Suprapubic skin (tissue), 4 donors: Measurements from ENCODE around the gene RBM33. TPM values are rescaled to one million over a fixed set of nuclear protein-coding genes. Genes with fewer than 3 reads are reported as not detected.

Experiments
- DNase-seq, 2 donors: peaks; one replicate each; pipeline ENCODE4 v3.0.0-alpha.2; 2019; ENCODE audit warnings: low spot score in 2 of 2
- H3K27ac ChIP-seq: fragments of 200-600 bp; sonication (generic); one replicate; pipeline ENCODE4 v1.5.1; 2019
- H3K27me3 ChIP-seq: fragments of 200-600 bp; sonication (generic); one replicate; pipeline ENCODE4 v1.5.1; 2019
- H3K36me3 ChIP-seq: fragments of 200-600 bp; sonication (generic); one replicate; pipeline ENCODE4 v1.5.1; 2019
- H3K4me1 ChIP-seq: fragments of 200-600 bp; sonication (generic); one replicate; pipeline ENCODE4 v1.5.1; 2019
- H3K4me3 ChIP-seq: fragments of 200-600 bp; sonication (generic); one replicate; pipeline ENCODE4 v1.5.1; 2019; ENCODE audit warnings: mild to moderate bottlenecking
- H3K9me3 ChIP-seq: fragments of 200-600 bp; sonication (generic); one replicate; pipeline ENCODE4 v1.5.1; 2019
- EP300 ChIP-seq: sonication (generic); formaldehyde crosslinking; IDR thresholded peaks from one replicate; pipeline ENCODE4 v1.6.1; 2017; ENCODE audit warnings: antibody characterized with exemption
- POLR2A ChIP-seq, 2 donors: fragments of 450-650 bp; IDR thresholded peaks; one replicate each; pipeline ENCODE4 v1.6.1; 2017; ENCODE audit warnings: antibody characterized with exemption in 2 of 2, mild to moderate bottlenecking in 2 of 2, moderate library complexity in 2 of 2
- POLR2AphosphoS5 ChIP-seq, 3 donors: sonication (generic); formaldehyde crosslinking; IDR thresholded peaks; one replicate each; pipeline ENCODE4 v1.6.1; 2017; ENCODE audit warnings: antibody characterized with exemption in 3 of 3
- WGBS: methylation state at CpG from one replicate; pipeline ENCODE4 v1.1.5; 2018; 5-methylcytosine and 5-hydroxymethylcytosine counted together
- total RNA-seq, 4 donors: library from RNA; depleted of rRNA; stranded (reverse); fragments of >200 nt; gene quantifications; one replicate each; pipeline ENCODE4 v1.1.0, GENCODE V29; 2016
- TF ChIP-seq, protein P1 (sequence below), 2 donors: fragments of 200-600 bp in 1 of 2; fragments of 450-650 bp in 1 of 2; sonication (generic) in 1 of 2; IDR thresholded peaks; one replicate each; pipeline ENCODE4 v1.5.1; 2016 to 2019; ENCODE audit warnings: antibody characterized with exemption in 2 of 2, mild to moderate bottlenecking in 1 of 2, moderate library complexity in 1 of 2

RBM33 gene
- total RNA-seq, 4 donors from 2014 or later, result 37.4 to 121 (median 58.2) TPM

- H3K4me1 ChIP-seq, result no peaks in the 10 kb centered on the region
- H3K27ac ChIP-seq, result no peak overlapping the region
- WGBS, result 91% methylated on average over 20 of the region's 20 CpGs
- no peaks in the 10 kb centered on the region for H3K27me3 ChIP-seq
- H3K4me3 ChIP-seq, result no peak overlapping the region
- H3K9me3 ChIP-seq, result no peaks in the 10 kb centered on the region
- DNase-seq, result no peak
- TF ChIP-seq POLR2AphosphoS5 (IDR thresholded peaks at IDR 0.05) (no peak), EP300 (no peak), POLR2A (IDR thresholded peaks at IDR 0.05) (no peak)
- peaks cover 52% of the 10 kb centered on the region for H3K36me3 ChIP-seq
These were observed 137.0 kb downstream of the RBM33 start for GRCh38 chr7:155781433-155781832.

DNA sequence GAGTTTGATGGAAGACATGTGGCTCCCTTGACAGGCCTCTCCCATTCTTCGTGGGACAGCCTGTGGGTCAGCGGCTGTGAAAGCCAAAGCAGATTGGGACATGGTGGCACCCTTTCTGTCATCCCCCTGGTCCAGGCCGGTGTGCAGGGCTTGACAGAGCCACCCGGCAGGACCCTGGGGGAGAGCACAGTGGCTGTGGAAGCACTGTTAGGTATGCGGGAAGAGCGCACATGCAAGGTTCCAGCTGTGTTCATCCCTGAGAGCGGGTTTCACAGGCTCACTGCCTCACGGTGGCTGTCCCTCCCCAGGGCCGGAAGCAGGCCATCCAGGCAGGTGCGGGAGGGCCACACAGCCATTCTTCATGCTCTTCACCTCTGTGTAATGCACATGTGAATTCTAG, 138.0 kb downstream of the RBM33 start:
- H3K36me3 ChIP-seq, result peaks cover 44% of the 10 kb centered on the region
- WGBS, result 96% methylated on average over 10 of the region's 10 CpGs
- peaks cover 8% of the 10 kb centered on the region for H3K27me3 ChIP-seq
- H3K4me1 ChIP-seq, result peaks cover 8% of the 10 kb centered on the region
- DNase-seq, result peak in 1 of 2 donors; percentile 30
- H3K27ac ChIP-seq, result no peak overlapping the region
- H3K9me3 ChIP-seq, result no peaks in the 10 kb centered on the region
- TF ChIP-seq EP300, result no peak
- TF ChIP-seq POLR2AphosphoS5 (IDR thresholded peaks at IDR 0.05), result no peak
- no peak for TF ChIP-seq POLR2A (IDR thresholded peaks at IDR 0.05)
- TF ChIP-seq, protein P1, sequence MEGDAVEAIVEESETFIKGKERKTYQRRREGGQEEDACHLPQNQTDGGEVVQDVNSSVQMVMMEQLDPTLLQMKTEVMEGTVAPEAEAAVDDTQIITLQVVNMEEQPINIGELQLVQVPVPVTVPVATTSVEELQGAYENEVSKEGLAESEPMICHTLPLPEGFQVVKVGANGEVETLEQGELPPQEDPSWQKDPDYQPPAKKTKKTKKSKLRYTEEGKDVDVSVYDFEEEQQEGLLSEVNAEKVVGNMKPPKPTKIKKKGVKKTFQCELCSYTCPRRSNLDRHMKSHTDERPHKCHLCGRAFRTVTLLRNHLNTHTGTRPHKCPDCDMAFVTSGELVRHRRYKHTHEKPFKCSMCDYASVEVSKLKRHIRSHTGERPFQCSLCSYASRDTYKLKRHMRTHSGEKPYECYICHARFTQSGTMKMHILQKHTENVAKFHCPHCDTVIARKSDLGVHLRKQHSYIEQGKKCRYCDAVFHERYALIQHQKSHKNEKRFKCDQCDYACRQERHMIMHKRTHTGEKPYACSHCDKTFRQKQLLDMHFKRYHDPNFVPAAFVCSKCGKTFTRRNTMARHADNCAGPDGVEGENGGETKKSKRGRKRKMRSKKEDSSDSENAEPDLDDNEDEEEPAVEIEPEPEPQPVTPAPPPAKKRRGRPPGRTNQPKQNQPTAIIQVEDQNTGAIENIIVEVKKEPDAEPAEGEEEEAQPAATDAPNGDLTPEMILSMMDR (IDR thresholded peaks at IDR 0.05), result no peak
- H3K4me3 ChIP-seq, result no peak overlapping the region

GRCh38 chr7:155785536-155785935, 141.1 kb downstream of the RBM33 start:
- DNase-seq, result peak in 1 of 2 donors; percentile 30
- H3K4me1 ChIP-seq, result peaks cover 8% of the 10 kb centered on the region
- H3K27me3 ChIP-seq, result peaks cover 8% of the 10 kb centered on the region
- no peak overlapping the region for H3K4me3 ChIP-seq
- H3K27ac ChIP-seq, result no peak overlapping the region
- H3K36me3 ChIP-seq, result peaks cover 24% of the 10 kb centered on the region
- 93% methylated on average over 10 of the region's 10 CpGs for WGBS
- no peak for TF ChIP-seq POLR2A (IDR thresholded peaks at IDR 0.05)
- TF ChIP-seq POLR2AphosphoS5 (IDR thresholded peaks at IDR 0.05), result no peak
- no peak for TF ChIP-seq EP300
- TF ChIP-seq, protein P1 (IDR thresholded peaks at IDR 0.05), result no peak
- H3K9me3 ChIP-seq, result no peaks in the 10 kb centered on the region

GRCh38 chr7:155786491-155786890, 142.0 kb downstream of the RBM33 start:
- Histone ChIP-seq H3K4me1 (peaks cover 8% of the 10 kb centered on the region), H3K27ac (no peak overlapping the region), H3K36me3 (peaks cover 14% of the 10 kb centered on the region), H3K9me3 (no peaks in the 10 kb centered on the region), H3K4me3 (no peak overlapping the region), H3K27me3 (peaks cover 8% of the 10 kb centered on the region)
- peak in 1 of 2 donors; percentile 18 for DNase-seq
- TF ChIP-seq, protein P1 (IDR thresholded peaks at IDR 0.05), result no peak
- TF ChIP-seq EP300 (no peak), POLR2AphosphoS5 (IDR thresholded peaks at IDR 0.05) (no peak), POLR2A (IDR thresholded peaks at IDR 0.05) (no peak)
- 85% methylated on average over 10 of the region's 10 CpGs for WGBS

- Histone ChIP-seq H3K27ac (no peak overlapping the region), H3K4me3 (peak overlapping the region; percentile 41)
- 5% methylated on average over 34 of the region's 68 CpGs for WGBS
These were observed 142.8 kb downstream of the RBM33 start for GRCh38 chr7:155787171-155787851.

More at GRCh38 chr7:155787171-155787851, 142.8 kb downstream of the RBM33 start:
- TF ChIP-seq POLR2A (IDR thresholded peaks at IDR 0.05), result no peak
- TF ChIP-seq POLR2AphosphoS5 (IDR thresholded peaks at IDR 0.05), result no peak
- no peak for TF ChIP-seq EP300
- TF ChIP-seq, protein P1 (IDR thresholded peaks at IDR 0.05), result no peak
- H3K9me3 ChIP-seq, result no peaks in the 10 kb centered on the region
- H3K27me3 ChIP-seq, result peaks cover 8% of the 10 kb centered on the region
- H3K36me3 ChIP-seq, result peaks cover 6% of the 10 kb centered on the region
- peaks cover 8% of the 10 kb centered on the region for H3K4me1 ChIP-seq
- peak in 1 of 2 donors; percentile 46 for DNase-seq
